Liver (tissue), 9 donors: ENCODE measurements around the gene TRIM14. TPM values are rescaled to one million over a fixed set of nuclear protein-coding genes. Genes with fewer than 3 reads are reported as not detected.

Experiments
- DNase-seq: peaks from one replicate; pipeline ENCODE4 v3.0.0-alpha.2; 2017; ENCODE audit warnings: low spot score
- H3K27ac ChIP-seq, 2 donors: one replicate each; pipeline ENCODE4 v1.7.0; 2013; ENCODE audit warnings: inconsistent platforms in 2 of 2, low read length in 2 of 2, control low read depth in 1 of 2, low read depth in 1 of 2, mild to moderate bottlenecking in 1 of 2
- H3K27me3 ChIP-seq, 4 donors: one replicate each; pipeline versions ENCODE4 v1.6.1 to v1.7.0; 2013; ENCODE audit warnings: low read length in 3 of 4, inconsistent platforms in 1 of 4, mild to moderate bottlenecking in 1 of 4, moderate library complexity in 1 of 4; ENCODE audit not compliant: control insufficient read depth in 4 of 4, insufficient read depth in 4 of 4
- H3K36me3 ChIP-seq, 4 donors: one replicate each; pipeline versions ENCODE4 v1.6.1 to v1.7.0; 2013; ENCODE audit warnings: low read length in 3 of 4, mild to moderate bottlenecking in 3 of 4, low read depth in 1 of 4, moderate library complexity in 1 of 4; ENCODE audit not compliant: control insufficient read depth in 4 of 4, insufficient read depth in 3 of 4
- H3K4me1 ChIP-seq, 4 donors: one replicate each; pipeline versions ENCODE4 v1.6.1 to v1.7.0; 2013; ENCODE audit warnings: low read length in 3 of 4, mild to moderate bottlenecking in 3 of 4, moderate library complexity in 1 of 4; ENCODE audit not compliant: control insufficient read depth in 4 of 4, insufficient read depth in 4 of 4
- H3K4me3 ChIP-seq, 3 donors: one replicate each; pipeline versions ENCODE4 v1.6.1 to v1.7.0; 2013; ENCODE audit warnings: low read length in 3 of 3, control low read depth in 1 of 3, low read depth in 1 of 3, mild to moderate bottlenecking in 1 of 3
- H3K9ac ChIP-seq, 2 donors: one replicate each; pipeline ENCODE4 v1.7.0; 2013; ENCODE audit warnings: low read length in 2 of 2, mild to moderate bottlenecking in 2 of 2, moderate library complexity in 2 of 2, control low read depth in 1 of 2, low read depth in 1 of 2
- H3K9me3 ChIP-seq, 4 donors: one replicate each; pipeline versions ENCODE4 v1.6.1 to v1.7.0; 2013; ENCODE audit warnings: low read length in 3 of 4; ENCODE audit not compliant: control insufficient read depth in 4 of 4
- ATF3 ChIP-seq: IDR thresholded peaks from 2 replicates; pipeline ENCODE4 v1.6.1; 2016; ENCODE audit warnings: antibody characterized with exemption
- CTCF ChIP-seq: fragments of 150-350 bp; IDR thresholded peaks from 2 replicates; pipeline ENCODE4 v1.5.1; 2017; ENCODE audit warnings: improper control_type of control experiment, low read depth, low read length; ENCODE audit not compliant: missing input control
- EGR1 ChIP-seq, 2 donors: IDR thresholded peaks; 2 replicates each; pipeline ENCODE4 v1.6.1; 2016 to 2018; ENCODE audit warnings: antibody characterized with exemption in 2 of 2, low read depth in 2 of 2
- FOXA1 ChIP-seq: IDR thresholded peaks from 2 replicates; pipeline ENCODE4 v1.6.1; 2016; ENCODE audit warnings: antibody characterized with exemption
- FOXA2 ChIP-seq: IDR thresholded peaks from 2 replicates; pipeline ENCODE4 v1.6.1; 2016; ENCODE audit warnings: antibody characterized with exemption
- GABPA ChIP-seq, 2 donors: IDR thresholded peaks in 1 of 2; conservative IDR thresholded peaks in 1 of 2; 2 replicates each; pipeline ENCODE4 v1.6.1; 2016; ENCODE audit warnings: antibody characterized with exemption in 2 of 2, mild to moderate bottlenecking in 1 of 2, moderate library complexity in 1 of 2
- HNF4A ChIP-seq, 2 donors: conservative IDR thresholded peaks; 2 replicates each; pipeline ENCODE4 v1.6.1; 2016; ENCODE audit warnings: antibody characterized with exemption in 2 of 2, mild to moderate bottlenecking in 2 of 2
- HNF4G ChIP-seq: IDR thresholded peaks from 2 replicates; pipeline ENCODE4 v1.6.1; 2016; ENCODE audit warnings: antibody characterized with exemption
- JUND ChIP-seq, 2 donors: IDR thresholded peaks; 2 replicates each; pipeline ENCODE4 v1.6.1; 2016; ENCODE audit warnings: antibody characterized with exemption in 2 of 2
- MAX ChIP-seq: IDR thresholded peaks from 2 replicates; pipeline ENCODE4 v1.6.1; 2016; ENCODE audit warnings: antibody characterized with exemption
- NR2F2 ChIP-seq: IDR thresholded peaks from 2 replicates; pipeline ENCODE4 v1.6.1; 2016; ENCODE audit warnings: antibody characterized with exemption
- RAD21 ChIP-seq, 2 donors: IDR thresholded peaks; 2 replicates each; pipeline ENCODE4 v1.6.1; 2016; ENCODE audit warnings: antibody characterized with exemption in 2 of 2, mild to moderate bottlenecking in 2 of 2
- REST ChIP-seq: IDR thresholded peaks from 2 replicates; pipeline ENCODE4 v1.6.1; 2016; ENCODE audit warnings: antibody characterized with exemption, mild to moderate bottlenecking
- RXRA ChIP-seq, 2 donors: IDR thresholded peaks; 2 replicates each; pipeline ENCODE4 v1.6.1; 2017 to 2018; ENCODE audit warnings: antibody characterized with exemption in 2 of 2, mild to moderate bottlenecking in 1 of 2
- SP1 ChIP-seq: IDR thresholded peaks from 2 replicates; pipeline ENCODE4 v1.6.1; 2018; ENCODE audit warnings: antibody characterized with exemption, mild to moderate bottlenecking
- TAF1 ChIP-seq: conservative IDR thresholded peaks from 2 replicates; pipeline ENCODE4 v1.6.1; 2016; ENCODE audit warnings: antibody characterized with exemption, mild to moderate bottlenecking
- YY1 ChIP-seq: IDR thresholded peaks from 2 replicates; pipeline ENCODE4 v1.6.1; 2016; ENCODE audit warnings: antibody characterized with exemption, mild to moderate bottlenecking
- ZBTB33 ChIP-seq: IDR thresholded peaks from 2 replicates; pipeline ENCODE4 v1.6.1; 2016; ENCODE audit warnings: antibody characterized with exemption
- WGBS: extraction: QIAGEN DNeasy Blood & Tissue Kit; methylation state at CpG from one replicate; pipeline ENCODE4 v1.1.7; 2013; 5-methylcytosine and 5-hydroxymethylcytosine counted together
- polyA plus RNA-seq, 2 donors: library from polyadenylated mRNA; stranded (reverse) in 1 of 2; unstranded in 1 of 2; fragments of 200-250 nt in 1 of 2; fragments of >200 nt in 1 of 2; fragmentation: Nextera tagmentation in 1 of 2; extraction: Ambion mirVana in 1 of 2; gene quantifications; one replicate each; pipeline versions ENCODE4 v1.2.1 to v1.2.3, GENCODE V29; 2013 to 2015
- total RNA-seq, 2 donors: library from RNA; depleted of rRNA; stranded (reverse); fragments of >200 nt; gene quantifications; one replicate each; pipeline ENCODE4 v1.2.3, GENCODE V29; 2014
- donor health status: healthy.
- donor health status: healthy.
- donor health status: healthy.
- donor health status: healthy.
- donor health status: healthy.

TRIM14 gene
- total and polyA plus RNA-seq, 4 donors, result 15.2 to 22.0 (median 17.8) TPM

GRCh38 chr9:98081477-98082219 is 37.4 kb downstream of the TRIM14 start:
- 48% methylated on average over 6 of the region's 6 CpGs for WGBS
- peaks cover 5 to 17% (median 12%) of the 10 kb centered on the region in 4 donors for H3K36me3 ChIP-seq
- TF ChIP-seq SP1, result peak; percentile 55
- TF ChIP-seq FOXA1, result no peak
- TF ChIP-seq HNF4A (conservative IDR thresholded peaks at IDR 0.05), result peak; percentile 73 to 90
- TF ChIP-seq EGR1 (IDR thresholded peaks at IDR 0.05; ENCODE audit: low read depth in 2 of 2), result peak in 1 of 2 donors; percentile 55
- no peak for TF ChIP-seq HNF4G
- no peak for TF ChIP-seq CTCF
- peak; percentile 47 for TF ChIP-seq YY1
- TF ChIP-seq NR2F2, result no peak
- TF ChIP-seq ZBTB33, result no peak
- peak in 1 of 2 donors; percentile 28 for TF ChIP-seq GABPA (IDR thresholded peaks at IDR 0.05 in 1 of 2, conservative IDR thresholded peaks at IDR 0.05 in 1 of 2)
- no peak for TF ChIP-seq FOXA2
- TF ChIP-seq RAD21 (IDR thresholded peaks at IDR 0.05), result no peak
- TF ChIP-seq JUND (IDR thresholded peaks at IDR 0.05), result peak; percentile 46 to 90
- TF ChIP-seq TAF1, result no peak
- peak; percentile 90 for TF ChIP-seq MAX
- no peak for TF ChIP-seq REST
- peak; percentile 44 to 88 for TF ChIP-seq RXRA (IDR thresholded peaks at IDR 0.05)
- no peak for TF ChIP-seq ATF3
- H3K4me1 ChIP-seq, result peaks cover 14 to 33% (median 23%) of the 10 kb centered on the region in 4 donors
- no peaks in the 10 kb centered on the region for H3K9me3 ChIP-seq
- no peak overlapping the region for H3K4me3 ChIP-seq
- H3K9ac ChIP-seq, result no peak overlapping the region
- no peaks in the 10 kb centered on the region for H3K27me3 ChIP-seq
- no peak for DNase-seq
- H3K27ac ChIP-seq, result peak overlapping the region; percentile 63 to 76
